K562 (cell line): ENCODE measurements around the gene PRKD1. TPM values are rescaled to one million over a fixed set of nuclear protein-coding genes. Genes with fewer than 3 reads are reported as not detected.

Experiments used
- E2F3 ChIP-seq: fragments of 250-450 bp; sonication (Bioruptor Pico); IDR thresholded peaks from 2 replicates; pipeline ENCODE4 v1.4.0; 2020; ENCODE audit warnings: mild to moderate bottlenecking
- ZNF354B ChIP-seq: fragments of 250-450 bp; sonication (Bioruptor Pico); IDR thresholded peaks from 2 replicates; pipeline ENCODE4 v1.4.0; 2020
- ZNF384 ChIP-seq: IDR thresholded peaks from 2 replicates; pipeline ENCODE4 v1.6.1; 2012; ENCODE audit warnings: low read depth, low read length, improper control_type of control experiment
- polyA plus RNA-seq, 8 experiments: library from polyadenylated mRNA; depleted of rRNA in 4 of 8; stranded (reverse) in 5 of 8; unstranded in 3 of 8; fragments of >200 nt; fragmentation: Nextera tagmentation in 2 of 8; fragmentation: Illumina TruSeq in 1 of 8; extraction: Ambion mirVana in 2 of 8; extraction: Trizol in 1 of 8; gene quantifications; 2 replicates each; pipeline versions ENCODE4 v1.2.1 to v1.2.3, GENCODE V29; 2011 to 2014; ENCODE audit warnings: inconsistent platforms in 1 of 8, missing spikeins in 1 of 8
- total RNA-seq, 7 experiments: library from RNA; depleted of rRNA in 6 of 7; stranded (reverse); fragments of >200 nt in 6 of 7; fragmentation: Illumina TruSeq in 2 of 7; extraction: Trizol in 2 of 7; gene quantifications; 2 replicates each; pipeline versions ENCODE4 v1.2.1 to v1.2.3, GENCODE V29; 2011 to 2021; ENCODE audit warnings: low replicate concordance in 1 of 7
- TF ChIP-seq, protein P1 (sequence below): sonication (generic); formaldehyde crosslinking; IDR thresholded peaks from 2 replicates; pipeline ENCODE4 v1.8.0; 2022; ENCODE audit warnings: missing genetic modification reagents, mild to moderate bottlenecking, borderline replicate concordance
- TF ChIP-seq, protein P2 (sequence below), 2 experiments: IDR thresholded peaks in 1 of 2; conservative IDR thresholded peaks in 1 of 2; 2 replicates each; pipeline ENCODE4 v1.6.1; 2016; ENCODE audit warnings: low read depth in 2 of 2, mild to moderate bottlenecking in 1 of 2, missing compliant biosample characterization in 1 of 2, missing genetic modification characterization in 1 of 2, moderate library complexity in 1 of 2

PRKD1 gene
- total and polyA plus RNA-seq, 9 of the 15 experiments (the other 6 are each of a cell fraction or from before 2014, with no cell fraction given), result 0.04 to 0.25 (median 0.13) TPM; not detected in 1

DNA sequence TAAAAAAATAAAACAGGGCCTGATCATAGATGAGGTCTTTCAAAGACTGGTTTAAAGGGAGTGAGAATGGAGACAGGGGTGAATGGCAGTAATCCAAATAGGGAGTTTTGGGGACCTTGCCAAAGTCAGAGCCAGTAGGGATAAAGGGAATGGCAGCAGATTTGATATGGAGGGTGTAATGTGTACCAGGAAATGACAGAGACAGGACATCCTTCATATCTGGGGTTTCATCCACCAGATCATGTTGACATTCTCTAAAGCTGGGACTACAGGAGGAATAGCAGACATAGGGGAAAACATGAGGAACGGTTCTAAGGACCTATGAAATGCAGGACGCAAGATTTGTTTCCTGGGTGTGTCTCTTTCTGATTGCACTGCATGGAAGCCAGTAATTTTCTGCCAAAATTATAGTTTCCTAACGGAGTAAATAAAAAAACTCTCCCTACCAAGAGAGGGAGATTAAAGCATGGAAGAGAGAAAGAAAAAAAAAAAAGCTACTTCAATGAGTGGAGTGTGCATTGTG, 169.9 kb downstream of the PRKD1 start (continued):
- TF ChIP-seq ZNF384 (no peak), ZNF354B (no peak), E2F3 (no peak)
- TF ChIP-seq, protein P1, sequence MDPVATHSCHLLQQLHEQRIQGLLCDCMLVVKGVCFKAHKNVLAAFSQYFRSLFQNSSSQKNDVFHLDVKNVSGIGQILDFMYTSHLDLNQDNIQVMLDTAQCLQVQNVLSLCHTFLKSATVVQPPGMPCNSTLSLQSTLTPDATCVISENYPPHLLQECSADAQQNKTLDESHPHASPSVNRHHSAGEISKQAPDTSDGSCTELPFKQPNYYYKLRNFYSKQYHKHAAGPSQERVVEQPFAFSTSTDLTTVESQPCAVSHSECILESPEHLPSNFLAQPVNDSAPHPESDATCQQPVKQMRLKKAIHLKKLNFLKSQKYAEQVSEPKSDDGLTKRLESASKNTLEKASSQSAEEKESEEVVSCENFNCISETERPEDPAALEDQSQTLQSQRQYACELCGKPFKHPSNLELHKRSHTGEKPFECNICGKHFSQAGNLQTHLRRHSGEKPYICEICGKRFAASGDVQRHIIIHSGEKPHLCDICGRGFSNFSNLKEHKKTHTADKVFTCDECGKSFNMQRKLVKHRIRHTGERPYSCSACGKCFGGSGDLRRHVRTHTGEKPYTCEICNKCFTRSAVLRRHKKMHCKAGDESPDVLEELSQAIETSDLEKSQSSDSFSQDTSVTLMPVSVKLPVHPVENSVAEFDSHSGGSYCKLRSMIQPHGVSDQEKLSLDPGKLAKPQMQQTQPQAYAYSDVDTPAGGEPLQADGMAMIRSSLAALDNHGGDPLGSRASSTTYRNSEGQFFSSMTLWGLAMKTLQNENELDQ (CRISPR knock-in tag), result no peak
- TF ChIP-seq, protein P2, sequence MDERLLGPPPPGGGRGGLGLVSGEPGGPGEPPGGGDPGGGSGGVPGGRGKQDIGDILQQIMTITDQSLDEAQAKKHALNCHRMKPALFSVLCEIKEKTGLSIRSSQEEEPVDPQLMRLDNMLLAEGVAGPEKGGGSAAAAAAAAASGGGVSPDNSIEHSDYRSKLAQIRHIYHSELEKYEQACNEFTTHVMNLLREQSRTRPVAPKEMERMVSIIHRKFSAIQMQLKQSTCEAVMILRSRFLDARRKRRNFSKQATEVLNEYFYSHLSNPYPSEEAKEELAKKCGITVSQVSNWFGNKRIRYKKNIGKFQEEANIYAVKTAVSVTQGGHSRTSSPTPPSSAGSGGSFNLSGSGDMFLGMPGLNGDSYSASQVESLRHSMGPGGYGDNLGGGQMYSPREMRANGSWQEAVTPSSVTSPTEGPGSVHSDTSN (CRISPR knock-in tag; IDR thresholded peaks at IDR 0.05; ENCODE audit: low read depth), result no peak
- TF ChIP-seq, protein P2 (tag; conservative IDR thresholded peaks at IDR 0.05; ENCODE audit: low read depth), result no peak
